GM12891 (cell line): Measurements from ENCODE around the gene CDKN2D.

Source experiments
- PAX5 ChIP-seq: IDR thresholded peaks from 2 replicates; pipeline ENCODE4 v1.6.1; 2011; ENCODE audit warnings: low read length, moderate library complexity, mild to moderate bottlenecking; ENCODE audit not compliant: insufficient read depth, severe bottlenecking
- POLR2A ChIP-seq: IDR thresholded peaks from 2 replicates; pipeline ENCODE4 v1.6.1; 2011; ENCODE audit warnings: low read depth, low read length, control low read depth
- SPI1 ChIP-seq: IDR thresholded peaks from 2 replicates; pipeline ENCODE4 v1.6.1; 2011; ENCODE audit warnings: low read depth, low read length, control low read depth

- TF ChIP-seq POLR2A, result no peak
- no peak for TF ChIP-seq PAX5
- TF ChIP-seq SPI1, result no peak
These were observed at the start of gene CDKN2D for GRCh38 chr19:10568826-10569651.
